Measurements from ENCODE around the gene CASTOR2.

DNA sequence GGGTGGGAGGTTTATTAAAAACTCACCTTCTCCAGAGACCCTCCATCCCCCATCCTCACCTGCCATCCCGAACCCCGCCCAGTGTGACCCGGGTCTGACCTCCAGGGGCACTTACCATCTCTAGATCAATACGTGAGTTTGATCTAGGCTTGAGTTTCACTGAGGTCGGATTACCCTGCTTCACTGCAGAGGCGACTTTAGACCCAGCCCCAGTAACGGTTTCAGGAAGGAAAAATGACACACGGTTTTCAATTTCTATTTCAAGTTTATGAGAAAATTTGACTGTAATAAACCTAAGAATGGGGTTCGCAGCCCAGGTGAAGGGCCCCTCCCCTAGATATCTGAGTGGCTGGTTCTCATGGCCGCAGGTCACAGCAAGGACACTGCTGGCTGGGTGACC, 76.0 kb downstream of the CASTOR2 start:
- TF ChIP-seq, protein P1, sequence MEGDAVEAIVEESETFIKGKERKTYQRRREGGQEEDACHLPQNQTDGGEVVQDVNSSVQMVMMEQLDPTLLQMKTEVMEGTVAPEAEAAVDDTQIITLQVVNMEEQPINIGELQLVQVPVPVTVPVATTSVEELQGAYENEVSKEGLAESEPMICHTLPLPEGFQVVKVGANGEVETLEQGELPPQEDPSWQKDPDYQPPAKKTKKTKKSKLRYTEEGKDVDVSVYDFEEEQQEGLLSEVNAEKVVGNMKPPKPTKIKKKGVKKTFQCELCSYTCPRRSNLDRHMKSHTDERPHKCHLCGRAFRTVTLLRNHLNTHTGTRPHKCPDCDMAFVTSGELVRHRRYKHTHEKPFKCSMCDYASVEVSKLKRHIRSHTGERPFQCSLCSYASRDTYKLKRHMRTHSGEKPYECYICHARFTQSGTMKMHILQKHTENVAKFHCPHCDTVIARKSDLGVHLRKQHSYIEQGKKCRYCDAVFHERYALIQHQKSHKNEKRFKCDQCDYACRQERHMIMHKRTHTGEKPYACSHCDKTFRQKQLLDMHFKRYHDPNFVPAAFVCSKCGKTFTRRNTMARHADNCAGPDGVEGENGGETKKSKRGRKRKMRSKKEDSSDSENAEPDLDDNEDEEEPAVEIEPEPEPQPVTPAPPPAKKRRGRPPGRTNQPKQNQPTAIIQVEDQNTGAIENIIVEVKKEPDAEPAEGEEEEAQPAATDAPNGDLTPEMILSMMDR (IDR thresholded peaks at IDR 0.05 in 4 of 5, conservative IDR thresholded peaks at IDR 0.05 in 1 of 5) = no peak
- no peak for TF ChIP-seq POLR2A (IDR thresholded peaks at IDR 0.05)

Measured in gastrocnemius medialis (tissue), 4 donors.